Heart left ventricle (tissue), 16 donors: ENCODE results near the gene STN1. TPM values are rescaled to one million over a fixed set of nuclear protein-coding genes. Genes with fewer than 3 reads are reported as not detected.

Experiments
- ATAC-seq, 4 donors: fragments of 200-7000 bp; cut with Tn5 transposase; one replicate each; pipeline ENCODE4 v1.9.1; 2020 to 2022; ENCODE audit warnings: moderate library complexity in 4 of 4, mild to moderate bottlenecking in 3 of 4, moderate number of reproducible peaks in 1 of 4
- DNase-seq, 5 donors: peaks; one replicate each; pipeline ENCODE4 v3.0.0-alpha.2; 2020
- H3K27ac ChIP-seq, 12 donors: fragments of 200-600 bp; sonication (generic) in 4 of 12; one replicate each; pipeline versions ENCODE4 v1.5.0 to v1.8.0; 2016 to 2022; ENCODE audit warnings: mild to moderate bottlenecking in 2 of 12
- H3K27me3 ChIP-seq, 9 donors: fragments of 200-600 bp; sonication (generic) in 2 of 9; one replicate each; pipeline versions ENCODE4 v1.5.1 to v1.8.0; 2016 to 2022; ENCODE audit warnings: mild to moderate bottlenecking in 3 of 9
- H3K36me3 ChIP-seq, 9 donors: fragments of 200-600 bp; sonication (generic) in 2 of 9; one replicate each; pipeline versions ENCODE4 v1.5.0 to v1.8.0; 2018 to 2022; ENCODE audit warnings: mild to moderate bottlenecking in 2 of 9
- H3K4me1 ChIP-seq, 12 donors: fragments of 200-600 bp; sonication (generic) in 4 of 12; one replicate each; pipeline versions ENCODE4 v1.5.0 to v1.8.0; 2016 to 2022; ENCODE audit warnings: mild to moderate bottlenecking in 3 of 12
- H3K4me3 ChIP-seq, 12 donors: fragments of 200-600 bp; sonication (generic) in 4 of 12; one replicate each; pipeline versions ENCODE4 v1.5.0 to v1.8.0; 2017 to 2022; ENCODE audit warnings: mild to moderate bottlenecking in 9 of 12, moderate library complexity in 4 of 12
- H3K9me3 ChIP-seq, 12 donors: fragments of 200-600 bp; sonication (generic) in 4 of 12; one replicate each; pipeline versions ENCODE4 v1.5.0 to v1.8.0; 2016 to 2022; ENCODE audit warnings: mild to moderate bottlenecking in 1 of 12
- CTCF ChIP-seq, 12 donors: fragments of 200-600 bp; sonication (generic) in 4 of 12; IDR thresholded peaks; one replicate each; pipeline versions ENCODE4 v1.5.0 to v1.8.0; 2018 to 2022; ENCODE audit warnings: antibody characterized with exemption in 12 of 12, mild to moderate bottlenecking in 5 of 12
- POLR2A ChIP-seq, 2 donors: fragments of 450-650 bp; IDR thresholded peaks; one replicate each; pipeline ENCODE4 v1.6.1; 2017; ENCODE audit warnings: antibody characterized with exemption in 2 of 2, mild to moderate bottlenecking in 2 of 2, moderate library complexity in 2 of 2
- WGBS, 4 donors: extraction: QIAGEN DNeasy Blood & Tissue Kit in 2 of 4; methylation state at CpG; one replicate each; pipeline versions ENCODE4 v1.1.5 to v1.1.7; 2013 to 2018; 5-methylcytosine and 5-hydroxymethylcytosine counted together
- intact Hi-C, 10 donors: fragments of 100-400 bp; cut with DNase I; formaldehyde crosslinking; loops; one replicate each; pipeline versions ENCODE4 v1.11.1 to v1.14.2; 2022
- polyA plus RNA-seq, 2 donors: library from polyadenylated mRNA; stranded (reverse); fragments of 200-250 nt; gene quantifications; one replicate each; pipeline ENCODE4 v1.2.3, GENCODE V29; 2013
- total RNA-seq, 9 donors: library from RNA; depleted of rRNA in 2 of 9; stranded (reverse); fragments of >200 nt in 2 of 9; fragmentation: NEBNext Ultra II Directional in 3 of 9; extraction: Animal tissue kit (Norgen Biotek cat#: 25700) in 3 of 9; gene quantifications; one replicate each; pipeline versions ENCODE4 v1.1.0 to v1.2.4, GENCODE V29; 2016 to 2023
- donor health status: ischemic (EF 13 %, LVEDD 7.1; RV severe dilation, severe dysfunction).
- donor health status: healthy with polysubstance abuse.
- donor health status: DM: no; HTN: yes; CAD: no.
- donor health status: DM: no; HTN: no; CAD: no.
- donor health status: ischemic (EF 25% LVEDD 6.9; RV normal size, moderate dysfunction).
- donor health status: ischemic (EF 25% LVEDD 5.7; RV mildly dilated, moderate dysfunction).
- donor health status: healthy.
- donor health status: DM: yes; HTN: yes; CAD: no.
- donor health status: ischemic (EF 35%, LVEDD 5.7; RV mildly dilated, moderate dysfunction).
- donor health status: nonischemic (EF 11% LVEDD 7.7; RV severe dilation, severe dysfunction).
- donor health status: DM: yes; HTN: yes; CAD: no.
- donor health status: PGD.
- donor health status: ischemic (EF 29% LVEDD 5.4; RV normal size, mild dysfunction).
- donor health status: nonischemic (EF 23%, LVEDD 6.1; RV moderate dilation, normal function).

The STN1 gene
- total and polyA plus RNA-seq, 11 donors = 23.1 to 53.1 (median 32.7) TPM

- TF ChIP-seq POLR2A (IDR thresholded peaks at IDR 0.05) = no peak
- no peak for TF ChIP-seq CTCF (IDR thresholded peaks at IDR 0.05)
- ATAC-seq = no peak
- Histone ChIP-seq H3K36me3 (peaks cover 0 to 4% (median 0%) of the 10 kb centered on the region in 9 donors), H3K4me3 (peak overlapping the region in 11 of 12 donors; percentile 27 to 97 (median 74)), H3K27me3 (no peaks in the 10 kb centered on the region), H3K27ac (peak overlapping the region in 11 of 12 donors; percentile 87 to 100 (median 97)), H3K4me1 (peaks cover 0 to 56% (median 29%) of the 10 kb centered on the region in 12 donors), H3K9me3 (peaks cover 0 to 6% (median 0%) of the 10 kb centered on the region in 12 donors)
- intact Hi-C loops = loop anchor here in 2 of 10 donors (5.0 to 10.0 kb wide), 3 partner anchors 50 to 208 kb away; partner anchors contain the start of genes SFR1 (in 2 of the 2) and SLK (in 1 of the 2)
- 37 to 60% (median 49%) methylated on average over 2 of the region's 2 CpGs for WGBS, 4 donors
- no peak for DNase-seq
These were observed 1.1 kb downstream of the STN1 start for GRCh38 chr10:103916876-103917275.

- H3K4me3 ChIP-seq = peak overlapping the region in 9 of 12 donors; percentile 60 to 97 (median 74)
- H3K4me1 ChIP-seq = peaks cover 0 to 62% (median 29%) of the 10 kb centered on the region in 12 donors
- H3K9me3 ChIP-seq = peaks cover 0 to 6% (median 0%) of the 10 kb centered on the region in 12 donors
- DNase-seq (no peak), ATAC-seq (no peak)
- 37 to 49% (median 38%) methylated on average over 1 of the region's 1 CpG for WGBS, 4 donors
- TF ChIP-seq CTCF (IDR thresholded peaks at IDR 0.05) = no peak
- TF ChIP-seq POLR2A (IDR thresholded peaks at IDR 0.05) = no peak
- H3K27ac ChIP-seq = peak overlapping the region; percentile 15 to 100 (median 96)
- peaks cover 0 to 4% (median 0%) of the 10 kb centered on the region in 9 donors for H3K36me3 ChIP-seq
- intact Hi-C loops = loop anchor here in 2 of 10 donors (5.0 to 10.0 kb wide), 3 partner anchors 51 to 209 kb away; partner anchors contain the start of genes SFR1 (in 2 of the 2) and SLK (in 1 of the 2)
- H3K27me3 ChIP-seq = no peaks in the 10 kb centered on the region
These were observed 1.7 kb downstream of the STN1 start for GRCh38 chr10:103916254-103916653.

- peaks cover 0 to 6% (median 0%) of the 10 kb centered on the region in 12 donors for H3K9me3 ChIP-seq
- 45 to 62% (median 51%) methylated on average over 6 of the region's 6 CpGs for WGBS, 4 donors
These were observed 2.2 kb downstream of the STN1 start for GRCh38 chr10:103915796-103916195.

More at GRCh38 chr10:103915796-103916195, 2.2 kb downstream of the STN1 start:
- peak overlapping the region; percentile 15 to 100 (median 96) for H3K27ac ChIP-seq
- no peak for ATAC-seq
- H3K4me3 ChIP-seq = peak overlapping the region in 9 of 12 donors; percentile 60 to 97 (median 74)
- H3K4me1 ChIP-seq = peaks cover 0 to 66% (median 29%) of the 10 kb centered on the region in 12 donors
- peak in 2 of 5 donors; percentile 16 to 25 for DNase-seq
- no peak for TF ChIP-seq CTCF (IDR thresholded peaks at IDR 0.05)
- TF ChIP-seq POLR2A (IDR thresholded peaks at IDR 0.05) = no peak
- H3K27me3 ChIP-seq = no peaks in the 10 kb centered on the region
- H3K36me3 ChIP-seq = peaks cover 0 to 4% (median 0%) of the 10 kb centered on the region in 9 donors
- intact Hi-C loops = loop anchor here in 2 of 10 donors (5.0 to 10.0 kb wide), 3 partner anchors 52 to 209 kb away; partner anchors contain the start of genes SFR1 (in 2 of the 2) and SLK (in 1 of the 2)
